Liver (tissue), 9 donors: ENCODE results near the gene RMRP. TPM values are rescaled to one million over a fixed set of nuclear protein-coding genes. Genes with fewer than 3 reads are reported as not detected.

Experiments
- DNase-seq: peaks from one replicate; pipeline ENCODE4 v3.0.0-alpha.2; 2017; ENCODE audit warnings: low spot score
- H3K27ac ChIP-seq, 2 donors: one replicate each; pipeline ENCODE4 v1.7.0; 2013; ENCODE audit warnings: inconsistent platforms in 2 of 2, low read length in 2 of 2, control low read depth in 1 of 2, low read depth in 1 of 2, mild to moderate bottlenecking in 1 of 2
- H3K27me3 ChIP-seq, 4 donors: one replicate each; pipeline versions ENCODE4 v1.6.1 to v1.7.0; 2013; ENCODE audit warnings: low read length in 3 of 4, inconsistent platforms in 1 of 4, mild to moderate bottlenecking in 1 of 4, moderate library complexity in 1 of 4; ENCODE audit not compliant: control insufficient read depth in 4 of 4, insufficient read depth in 4 of 4
- H3K36me3 ChIP-seq, 4 donors: one replicate each; pipeline versions ENCODE4 v1.6.1 to v1.7.0; 2013; ENCODE audit warnings: low read length in 3 of 4, mild to moderate bottlenecking in 3 of 4, low read depth in 1 of 4, moderate library complexity in 1 of 4; ENCODE audit not compliant: control insufficient read depth in 4 of 4, insufficient read depth in 3 of 4
- H3K4me1 ChIP-seq, 4 donors: one replicate each; pipeline versions ENCODE4 v1.6.1 to v1.7.0; 2013; ENCODE audit warnings: low read length in 3 of 4, mild to moderate bottlenecking in 3 of 4, moderate library complexity in 1 of 4; ENCODE audit not compliant: control insufficient read depth in 4 of 4, insufficient read depth in 4 of 4
- H3K4me3 ChIP-seq, 3 donors: one replicate each; pipeline versions ENCODE4 v1.6.1 to v1.7.0; 2013; ENCODE audit warnings: low read length in 3 of 3, control low read depth in 1 of 3, low read depth in 1 of 3, mild to moderate bottlenecking in 1 of 3
- H3K9ac ChIP-seq, 2 donors: one replicate each; pipeline ENCODE4 v1.7.0; 2013; ENCODE audit warnings: low read length in 2 of 2, mild to moderate bottlenecking in 2 of 2, moderate library complexity in 2 of 2, control low read depth in 1 of 2, low read depth in 1 of 2
- H3K9me3 ChIP-seq, 4 donors: one replicate each; pipeline versions ENCODE4 v1.6.1 to v1.7.0; 2013; ENCODE audit warnings: low read length in 3 of 4; ENCODE audit not compliant: control insufficient read depth in 4 of 4
- ATF3 ChIP-seq: IDR thresholded peaks from 2 replicates; pipeline ENCODE4 v1.6.1; 2016; ENCODE audit warnings: antibody characterized with exemption
- EGR1 ChIP-seq, 2 donors: IDR thresholded peaks; 2 replicates each; pipeline ENCODE4 v1.6.1; 2016 to 2018; ENCODE audit warnings: antibody characterized with exemption in 2 of 2, low read depth in 2 of 2
- FOXA1 ChIP-seq: IDR thresholded peaks from 2 replicates; pipeline ENCODE4 v1.6.1; 2016; ENCODE audit warnings: antibody characterized with exemption
- FOXA2 ChIP-seq: IDR thresholded peaks from 2 replicates; pipeline ENCODE4 v1.6.1; 2016; ENCODE audit warnings: antibody characterized with exemption
- GABPA ChIP-seq, 2 donors: IDR thresholded peaks in 1 of 2; conservative IDR thresholded peaks in 1 of 2; 2 replicates each; pipeline ENCODE4 v1.6.1; 2016; ENCODE audit warnings: antibody characterized with exemption in 2 of 2, mild to moderate bottlenecking in 1 of 2, moderate library complexity in 1 of 2
- HNF4A ChIP-seq, 2 donors: conservative IDR thresholded peaks; 2 replicates each; pipeline ENCODE4 v1.6.1; 2016; ENCODE audit warnings: antibody characterized with exemption in 2 of 2, mild to moderate bottlenecking in 2 of 2
- HNF4G ChIP-seq: IDR thresholded peaks from 2 replicates; pipeline ENCODE4 v1.6.1; 2016; ENCODE audit warnings: antibody characterized with exemption
- JUND ChIP-seq, 2 donors: IDR thresholded peaks; 2 replicates each; pipeline ENCODE4 v1.6.1; 2016; ENCODE audit warnings: antibody characterized with exemption in 2 of 2
- MAX ChIP-seq: IDR thresholded peaks from 2 replicates; pipeline ENCODE4 v1.6.1; 2016; ENCODE audit warnings: antibody characterized with exemption
- NR2F2 ChIP-seq: IDR thresholded peaks from 2 replicates; pipeline ENCODE4 v1.6.1; 2016; ENCODE audit warnings: antibody characterized with exemption
- RAD21 ChIP-seq, 2 donors: IDR thresholded peaks; 2 replicates each; pipeline ENCODE4 v1.6.1; 2016; ENCODE audit warnings: antibody characterized with exemption in 2 of 2, mild to moderate bottlenecking in 2 of 2
- REST ChIP-seq: IDR thresholded peaks from 2 replicates; pipeline ENCODE4 v1.6.1; 2016; ENCODE audit warnings: antibody characterized with exemption, mild to moderate bottlenecking
- RXRA ChIP-seq, 2 donors: IDR thresholded peaks; 2 replicates each; pipeline ENCODE4 v1.6.1; 2017 to 2018; ENCODE audit warnings: antibody characterized with exemption in 2 of 2, mild to moderate bottlenecking in 1 of 2
- SP1 ChIP-seq: IDR thresholded peaks from 2 replicates; pipeline ENCODE4 v1.6.1; 2018; ENCODE audit warnings: antibody characterized with exemption, mild to moderate bottlenecking
- TAF1 ChIP-seq: conservative IDR thresholded peaks from 2 replicates; pipeline ENCODE4 v1.6.1; 2016; ENCODE audit warnings: antibody characterized with exemption, mild to moderate bottlenecking
- YY1 ChIP-seq: IDR thresholded peaks from 2 replicates; pipeline ENCODE4 v1.6.1; 2016; ENCODE audit warnings: antibody characterized with exemption, mild to moderate bottlenecking
- ZBTB33 ChIP-seq: IDR thresholded peaks from 2 replicates; pipeline ENCODE4 v1.6.1; 2016; ENCODE audit warnings: antibody characterized with exemption
- WGBS: extraction: QIAGEN DNeasy Blood & Tissue Kit; methylation state at CpG from one replicate; pipeline ENCODE4 v1.1.7; 2013; 5-methylcytosine and 5-hydroxymethylcytosine counted together
- polyA plus RNA-seq, 2 donors: library from polyadenylated mRNA; stranded (reverse) in 1 of 2; unstranded in 1 of 2; fragments of 200-250 nt in 1 of 2; fragments of >200 nt in 1 of 2; fragmentation: Nextera tagmentation in 1 of 2; extraction: Ambion mirVana in 1 of 2; gene quantifications; one replicate each; pipeline versions ENCODE4 v1.2.1 to v1.2.3, GENCODE V29; 2013 to 2015
- total RNA-seq, 2 donors: library from RNA; depleted of rRNA; stranded (reverse); fragments of >200 nt; gene quantifications; one replicate each; pipeline ENCODE4 v1.2.3, GENCODE V29; 2014
- donor health status: healthy.
- donor health status: healthy.
- donor health status: healthy.
- donor health status: healthy.
- donor health status: healthy.

The RMRP gene
- total and polyA plus RNA-seq, 4 donors: 5.3 to 67,037 (median 2,677) TPM

- Histone ChIP-seq H3K36me3 (no peaks in the 10 kb centered on the region), H3K27me3 (no peaks in the 10 kb centered on the region), H3K4me3 (no peak overlapping the region), H3K4me1 (peaks cover 2 to 18% (median 4%) of the 10 kb centered on the region in 4 donors), H3K9me3 (no peaks in the 10 kb centered on the region), H3K27ac (peak overlapping the region in 1 of 2 donors; percentile 99), H3K9ac (no peak overlapping the region)
- TF ChIP-seq EGR1 (IDR thresholded peaks at IDR 0.05; ENCODE audit: low read depth in 2 of 2) (no peak), RXRA (IDR thresholded peaks at IDR 0.05) (no peak)
- DNase-seq: no peak
- WGBS: 89% methylated on average over 17 of the region's 17 CpGs
These were observed 1.5 kb downstream of the RMRP start for GRCh38 chr9:35656348-35656747.

- TF ChIP-seq NR2F2 (no peak), MAX (no peak), HNF4A (conservative IDR thresholded peaks at IDR 0.05) (no peak), YY1 (no peak), FOXA2 (no peak), RXRA (IDR thresholded peaks at IDR 0.05) (no peak), SP1 (no peak), TAF1 (no peak), JUND (IDR thresholded peaks at IDR 0.05) (no peak), FOXA1 (no peak), REST (no peak), GABPA (IDR thresholded peaks at IDR 0.05 in 1 of 2, conservative IDR thresholded peaks at IDR 0.05 in 1 of 2) (no peak), ATF3 (no peak), HNF4G (no peak), ZBTB33 (no peak), RAD21 (IDR thresholded peaks at IDR 0.05) (no peak)
- Histone ChIP-seq H3K4me3 (no peak overlapping the region), H3K27me3 (no peaks in the 10 kb centered on the region), H3K27ac (no peak overlapping the region), H3K9me3 (no peaks in the 10 kb centered on the region), H3K4me1 (peaks cover 0 to 7% (median 1%) of the 10 kb centered on the region in 4 donors), H3K36me3 (no peaks in the 10 kb centered on the region), H3K9ac (no peak overlapping the region)
- 94% methylated on average over 2 of the region's 2 CpGs for WGBS
- no peak for DNase-seq
These were observed 4.2 kb downstream of the RMRP start for GRCh38 chr9:35653611-35654010.
